Stimulated activated CD8-positive, alpha-beta memory T cell treated with anti-CD3 and anti-CD28 coated beads, Interleukin-12 subunit alpha, Interleukin-12 subunit beta, amount 100 ng/mL, for 1 hour (primary cell): ENCODE results near the gene PRSS2.

Experiments
- DNase-seq: peaks from one replicate; pipeline ENCODE4 v3.0.0-alpha.2; 2020; ENCODE audit warnings: low read depth

PRSS2 gene

GRCh38 chr7:142801601-142802295 is 31.0 kb downstream of the PRSS2 start:
- DNase-seq = no peak

GRCh38 chr7:142802301-142802700 is 31.5 kb downstream of the PRSS2 start:
- DNase-seq = no peak

GRCh38 chr7:142803901-142804300 is 33.1 kb downstream of the PRSS2 start:
- DNase-seq = no peak

GRCh38 chr7:142804728-142805207 is 34.0 kb downstream of the PRSS2 start:
- no peak for DNase-seq

- no peak for DNase-seq
These were observed 34.7 kb downstream of the PRSS2 start for GRCh38 chr7:142805350-142806021.

- DNase-seq = no peak
These were observed 35.2 kb downstream of the PRSS2 start for GRCh38 chr7:142806022-142806356.

- no peak for DNase-seq
These were observed 36.2 kb downstream of the PRSS2 start for GRCh38 chr7:142806957-142807356.

- no peak for DNase-seq
These were observed 37.2 kb downstream of the PRSS2 start for GRCh38 chr7:142807855-142808460.

GRCh38 chr7:142808461-142808801 is 37.7 kb downstream of the PRSS2 start:
- DNase-seq = no peak

- DNase-seq = peak; percentile 92
These were observed 38.2 kb downstream of the PRSS2 start for GRCh38 chr7:142808802-142809583.

- DNase-seq = no peak
These were observed 38.9 kb downstream of the PRSS2 start for GRCh38 chr7:142809671-142810070.

- DNase-seq = no peak
These were observed 40.5 kb downstream of the PRSS2 start for GRCh38 chr7:142811154-142811737.

GRCh38 chr7:142812437-142813215 is 41.9 kb downstream of the PRSS2 start:
- DNase-seq = no peak

- DNase-seq = no peak
These were observed 42.5 kb downstream of the PRSS2 start for GRCh38 chr7:142813226-142813625.

- no peak for DNase-seq
These were observed 42.9 kb downstream of the PRSS2 start for GRCh38 chr7:142813699-142814098.

- no peak for DNase-seq
These were observed 43.7 kb downstream of the PRSS2 start for GRCh38 chr7:142814451-142814850.

GRCh38 chr7:142815134-142815533 is 44.4 kb downstream of the PRSS2 start:
- no peak for DNase-seq

GRCh38 chr7:142817506-142817905 is 46.7 kb downstream of the PRSS2 start:
- DNase-seq = no peak

GRCh38 chr7:142819530-142819929 is 48.8 kb downstream of the PRSS2 start:
- no peak for DNase-seq

- no peak for DNase-seq
These were observed 51.9 kb downstream of the PRSS2 start for GRCh38 chr7:142822714-142823113.
